GM12878 (cell line): Measurements from ENCODE around the gene TM4SF18.

Experiments used
- BACH1 ChIP-seq: fragments of 450-650 bp; IDR thresholded peaks from 2 replicates; pipeline ENCODE4 v1.6.1; 2017; ENCODE audit warnings: mild to moderate bottlenecking, borderline replicate concordance
- EP300 ChIP-seq, 2 experiments: fragments of 150-350 bp in 1 of 2; IDR thresholded peaks; 2 replicates each; pipeline ENCODE4 v1.6.1; 2011 to 2012; ENCODE audit warnings: low read depth in 2 of 2, low read length in 2 of 2, borderline replicate concordance in 1 of 2, improper control_type of control experiment in 1 of 2, inconsistent platforms in 1 of 2; ENCODE audit not compliant: control insufficient read depth in 1 of 2
- FOXM1 ChIP-seq: IDR thresholded peaks from 2 replicates; pipeline ENCODE4 v1.6.1; 2012; ENCODE audit warnings: low read depth, mild to moderate bottlenecking, inconsistent platforms, low read length, moderate library complexity
- MTA2 ChIP-seq: fragments of 450-650 bp; IDR thresholded peaks from 2 replicates; pipeline ENCODE4 v1.6.1; 2016; ENCODE audit warnings: low read depth, mild to moderate bottlenecking, moderate library complexity
- MXI1 ChIP-seq: fragments of 150-350 bp; IDR thresholded peaks from 2 replicates; pipeline ENCODE4 v1.6.1; 2011; ENCODE audit warnings: low read depth, mild to moderate bottlenecking, inconsistent platforms, low read length, improper control_type of control experiment
- NFIC ChIP-seq: IDR thresholded peaks from 2 replicates; pipeline ENCODE4 v1.6.1; 2012; ENCODE audit warnings: low read depth, mild to moderate bottlenecking, inconsistent platforms, low read length, moderate library complexity
- POLR2A ChIP-seq: IDR thresholded peaks from 2 replicates; pipeline ENCODE4 v1.6.1; 2011; ENCODE audit warnings: low read depth, mild to moderate bottlenecking, low read length
- RCOR1 ChIP-seq: conservative IDR thresholded peaks from 2 replicates; pipeline ENCODE4 v1.6.1; 2012; ENCODE audit warnings: low read depth, low read length, improper control_type of control experiment
- ZBED1 ChIP-seq: IDR thresholded peaks from 2 replicates; pipeline ENCODE4 v1.6.1; 2016; ENCODE audit warnings: borderline replicate concordance
- TF ChIP-seq, protein P1 (sequence below), 3 experiments: IDR thresholded peaks in 2 of 3; conservative IDR thresholded peaks in 1 of 3; 2 replicates each; pipeline ENCODE4 v1.5.1; 2011; ENCODE audit warnings: low read depth in 3 of 3, low read length in 3 of 3, mild to moderate bottlenecking in 3 of 3, control low read depth in 2 of 3, moderate library complexity in 2 of 3, inconsistent platforms in 1 of 3, mixed read lengths in 1 of 3; ENCODE audit not compliant: control insufficient read depth in 2 of 3, insufficient read depth in 1 of 3; ENCODE audit errors: extremely low read depth in 1 of 3

DNA sequence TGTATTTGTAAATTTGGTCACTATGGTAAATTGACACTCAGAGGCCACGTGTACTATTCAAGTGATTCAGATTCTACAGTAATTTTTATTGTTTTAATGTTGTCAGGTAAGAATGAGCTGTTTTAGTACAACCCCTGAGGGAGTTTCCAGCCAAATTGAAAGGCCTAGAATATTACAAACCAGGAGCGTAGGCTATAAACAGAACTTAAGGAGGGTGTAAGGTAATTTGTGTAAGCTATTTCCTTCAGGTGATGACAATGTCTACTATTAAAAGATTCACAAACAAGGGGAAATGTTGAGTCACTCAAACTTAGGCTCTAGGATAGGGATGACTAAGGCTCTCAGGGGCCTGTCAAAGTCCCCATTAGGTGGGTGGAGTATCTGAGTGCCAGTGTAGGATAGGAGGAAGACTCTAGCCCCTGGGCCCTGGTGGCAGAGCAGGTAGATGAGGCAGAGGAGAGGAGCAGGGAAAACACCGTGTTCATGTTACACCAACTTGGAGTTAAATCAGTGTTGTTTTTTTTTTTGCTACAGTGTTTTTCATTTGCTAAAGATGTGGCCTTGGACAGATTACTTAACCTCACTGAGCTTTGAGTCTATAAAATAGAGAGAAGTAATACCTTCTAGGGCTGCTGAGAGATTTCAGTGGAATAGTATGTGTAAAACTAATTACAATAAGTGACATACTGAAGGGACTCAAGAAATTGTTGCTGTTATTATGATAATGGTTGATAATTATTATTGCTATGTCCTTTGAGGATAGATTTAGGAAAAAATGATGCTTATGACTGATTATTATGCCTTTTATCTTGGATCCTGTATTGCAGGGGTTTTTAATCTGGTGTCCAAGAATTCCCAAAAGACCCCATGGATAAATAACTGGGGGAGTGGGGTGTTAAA is 33.8 kb upstream of the TM4SF18 start:
- no peak for TF ChIP-seq NFIC
- no peak; the same call in 1 of the 2 replicates for TF ChIP-seq MTA2
- no peak; the same call in 1 of the 2 replicates for TF ChIP-seq BACH1
- TF ChIP-seq POLR2A, result no peak
- TF ChIP-seq MXI1, result no peak
- TF ChIP-seq RCOR1, result no peak
- TF ChIP-seq, protein P1, sequence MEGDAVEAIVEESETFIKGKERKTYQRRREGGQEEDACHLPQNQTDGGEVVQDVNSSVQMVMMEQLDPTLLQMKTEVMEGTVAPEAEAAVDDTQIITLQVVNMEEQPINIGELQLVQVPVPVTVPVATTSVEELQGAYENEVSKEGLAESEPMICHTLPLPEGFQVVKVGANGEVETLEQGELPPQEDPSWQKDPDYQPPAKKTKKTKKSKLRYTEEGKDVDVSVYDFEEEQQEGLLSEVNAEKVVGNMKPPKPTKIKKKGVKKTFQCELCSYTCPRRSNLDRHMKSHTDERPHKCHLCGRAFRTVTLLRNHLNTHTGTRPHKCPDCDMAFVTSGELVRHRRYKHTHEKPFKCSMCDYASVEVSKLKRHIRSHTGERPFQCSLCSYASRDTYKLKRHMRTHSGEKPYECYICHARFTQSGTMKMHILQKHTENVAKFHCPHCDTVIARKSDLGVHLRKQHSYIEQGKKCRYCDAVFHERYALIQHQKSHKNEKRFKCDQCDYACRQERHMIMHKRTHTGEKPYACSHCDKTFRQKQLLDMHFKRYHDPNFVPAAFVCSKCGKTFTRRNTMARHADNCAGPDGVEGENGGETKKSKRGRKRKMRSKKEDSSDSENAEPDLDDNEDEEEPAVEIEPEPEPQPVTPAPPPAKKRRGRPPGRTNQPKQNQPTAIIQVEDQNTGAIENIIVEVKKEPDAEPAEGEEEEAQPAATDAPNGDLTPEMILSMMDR (IDR thresholded peaks at IDR 0.05 in 2 of 3, conservative IDR thresholded peaks at IDR 0.05 in 1 of 3; ENCODE audit: control insufficient read depth in 2 of 3, extremely low read depth in 1 of 3, insufficient read depth in 1 of 3, low read depth in 3 of 3, low read length in 3 of 3), result no peak
- TF ChIP-seq ZBED1, result no peak
- TF ChIP-seq FOXM1, result no peak
- TF ChIP-seq EP300 (IDR thresholded peaks at IDR 0.05; ENCODE audit: borderline replicate concordance in 1 of 2, control insufficient read depth in 1 of 2, low read depth in 2 of 2, low read length in 2 of 2), result no peak
